ENCODE data around the gene SEC24C.

DNA sequence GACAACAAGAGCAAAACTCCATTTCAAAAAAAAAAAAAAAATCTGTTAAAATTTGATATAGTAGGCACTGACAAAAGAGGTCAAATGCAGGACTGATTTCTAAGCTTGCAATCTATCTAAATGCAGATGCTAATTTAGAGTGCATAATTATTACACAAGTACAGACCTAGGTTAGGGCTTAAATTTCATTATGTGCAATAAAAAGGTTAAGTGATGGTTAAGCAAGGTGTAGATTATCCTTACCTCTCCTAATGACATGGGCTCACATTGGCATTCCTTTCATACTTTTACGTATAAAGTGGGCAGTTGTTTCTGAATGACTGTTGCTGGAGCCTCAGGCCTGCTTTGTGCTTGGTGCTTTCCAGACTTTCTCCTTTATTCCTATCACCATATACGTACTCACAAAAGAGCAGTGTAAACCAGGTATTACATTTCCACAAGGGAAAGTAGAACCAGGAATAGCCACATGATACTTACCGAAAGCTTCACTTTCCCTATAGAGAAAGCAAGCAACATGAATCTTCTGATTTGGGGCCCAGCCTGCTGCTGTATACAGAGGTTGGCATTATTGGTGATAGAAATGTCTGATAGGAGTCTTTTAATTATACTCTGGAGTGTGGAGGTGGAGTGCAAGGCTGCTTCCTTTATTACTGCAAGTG is 35.5 kb downstream of the SEC24C start:
- TF ChIP-seq CTCF (IDR thresholded peaks at IDR 0.05; ENCODE audit: low read depth, low read length) (no peak), EZH2phosphoT487 (IDR thresholded peaks at IDR 0.05; ENCODE audit: low read depth) (no peak)
